GM13977 (cell line): ENCODE results near the gene AOC2.
"Not testable (repeated sequence)": the region's sequence is repeated elsewhere in the genome, so short reads cannot be mapped to it uniquely, and the experiment has no call there.

Source experiments
- DNase-seq: peaks from one replicate; pipeline ENCODE4 v3.0.0; 2012; ENCODE audit warnings: low spot score
- CTCF ChIP-seq: IDR thresholded peaks from 2 replicates; pipeline ENCODE4 v1.5.1; 2012; ENCODE audit warnings: mild to moderate bottlenecking, control low read depth; ENCODE audit not compliant: insufficient read depth; ENCODE audit errors: extremely low read depth, missing control alignments
- in situ Hi-C: fragments of 300-500 bp; cut with MboI; formaldehyde crosslinking; loops from one replicate; pipeline ENCODE4 v1.12.0; 2022; ENCODE audit warnings: low sequenced_read_pairs, low pct_unique_long_range_greater_than_20kb, mixed read lengths, inconsistent platforms; ENCODE audit not compliant: unreplicated experiment

AOC2 gene

GRCh38 chr17:42877037-42877436 lies 32.7 kb downstream of the AOC2 start:
- in situ Hi-C loops: no loop called here
- TF ChIP-seq CTCF: no peak
- no peak for DNase-seq

- in situ Hi-C loops: no loop called here
- TF ChIP-seq CTCF: no peak
- no peak for DNase-seq
Observed at GRCh38 chr17:42878123-42878880, 33.9 kb downstream of the AOC2 start.

GRCh38 chr17:42878924-42879595 lies 34.7 kb downstream of the AOC2 start:
- in situ Hi-C loops: no loop called here
- DNase-seq: no peak
- TF ChIP-seq CTCF: no peak

- no peak for DNase-seq
- in situ Hi-C loops: no loop called here
- no peak for TF ChIP-seq CTCF
Observed at GRCh38 chr17:42879596-42879985, 35.2 kb downstream of the AOC2 start.

GRCh38 chr17:42880776-42881310 lies 36.5 kb downstream of the AOC2 start:
- TF ChIP-seq CTCF: no peak
- in situ Hi-C loops: no loop called here
- no peak for DNase-seq

GRCh38 chr17:42881706-42882105 lies 37.3 kb downstream of the AOC2 start:
- DNase-seq, in situ Hi-C loops: not testable (repeated sequence)

GRCh38 chr17:42882166-42882565 lies 37.8 kb downstream of the AOC2 start:
- in situ Hi-C loops: no loop called here
- TF ChIP-seq CTCF: no peak
- DNase-seq: no peak
